NCI-H187 (cell line): ENCODE measurements around the gene NCS1.
A peak's percentile ranks its signal among the peaks of the same experiment; 100 is the strongest.

Experiments
- DNase-seq, 2 experiments: peaks; one replicate each; lab custom pipeline; 2025; lab: John Stamatoyannopoulos, UW

NCS1 gene

GRCh38 chr9:130214776-130215340, 42.7 kb downstream of the NCS1 start:
- DNase-seq: no peak

GRCh38 chr9:130215341-130216119, 43.3 kb downstream of the NCS1 start:
- no peak for DNase-seq

- DNase-seq: no peak
Measured at GRCh38 chr9:130217838-130218237, 45.6 kb downstream of the NCS1 start.

GRCh38 chr9:130219661-130220096, 47.5 kb downstream of the NCS1 start:
- no peak for DNase-seq

GRCh38 chr9:130220352-130220751, 48.1 kb downstream of the NCS1 start:
- DNase-seq: no peak

- no peak for DNase-seq
Measured at GRCh38 chr9:130222833-130223232, 50.6 kb downstream of the NCS1 start.

GRCh38 chr9:130225071-130225470, 52.9 kb downstream of the NCS1 start:
- DNase-seq: no peak

GRCh38 chr9:130225586-130225985, 53.4 kb downstream of the NCS1 start:
- no peak for DNase-seq

GRCh38 chr9:130226112-130226511, 53.9 kb downstream of the NCS1 start:
- no peak for DNase-seq

- DNase-seq: no peak
Measured at GRCh38 chr9:130227833-130228232, 55.6 kb downstream of the NCS1 start.

GRCh38 chr9:130229759-130230158, 57.6 kb downstream of the NCS1 start:
- DNase-seq: no peak

- no peak for DNase-seq
Measured at GRCh38 chr9:130230631-130231030, 58.4 kb downstream of the NCS1 start.

GRCh38 chr9:130232899-130233586, 60.8 kb downstream of the NCS1 start:
- no peak for DNase-seq

- DNase-seq: no peak
Measured at GRCh38 chr9:130233587-130233945, 61.4 kb downstream of the NCS1 start.

GRCh38 chr9:130234340-130235260, 62.4 kb downstream of the NCS1 start:
- DNase-seq: no peak

- DNase-seq: no peak
Measured at GRCh38 chr9:130235558-130236435, 63.6 kb downstream of the NCS1 start.

GRCh38 chr9:130236436-130236985, 64.3 kb downstream of the NCS1 start:
- no peak for DNase-seq

GRCh38 chr9:130237076-130237475, 64.9 kb downstream of the NCS1 start:
- DNase-seq: no peak

GRCh38 chr9:130237763-130238524, 65.7 kb downstream of the NCS1 start:
- DNase-seq: peak; percentile 58 to 61

GRCh38 chr9:130239363-130239695, 67.1 kb downstream of the NCS1 start:
- no peak for DNase-seq
